A673 (cell line): ENCODE data around the gene EXOSC10. TPM values are rescaled to one million over a fixed set of nuclear protein-coding genes. Genes with fewer than 3 reads are reported as not detected.
"Not testable (repeated sequence)": the region's sequence is repeated elsewhere in the genome, so short reads cannot be mapped to it uniquely, and the experiment has no call there.

Source experiments
- BruUV-seq: library from RNA; stranded (reverse); fragments of 400-500 nt; replicated peaks from 2 replicates; lab custom pipeline; 2021; lab: Mats Ljungman, UMichigan
- CTCF ChIA-PET: fragments of 300-600 bp; sonication (Branson Sonifier 250); formaldehyde crosslinking; loops from one replicate; lab custom pipeline; 2022; ENCODE audit warnings: antibody characterized with exemption; lab: Charles Lee
- POLR2A ChIA-PET: fragments of 300-600 bp; sonication (Branson Sonifier 250); formaldehyde crosslinking; loops from one replicate; lab custom pipeline; 2022; ENCODE audit warnings: antibody characterized with exemption; ENCODE audit not compliant: low non-redundant PET; lab: Charles Lee
- DNase-seq: peaks from one replicate; pipeline ENCODE4 v3.0.0-alpha.2; 2015; ENCODE audit warnings: low spot score
- H3K27ac ChIP-seq: fragments of 200-600 bp; sonication (generic); 2 replicates; pipeline ENCODE4 v1.5.1; 2016; ENCODE audit warnings: mixed run types, low read depth, mild to moderate bottlenecking, mixed read lengths, antibody characterized with exemption, low read length; ENCODE audit not compliant: poor library complexity, severe bottlenecking
- H3K27me3 ChIP-seq: fragments of 200-600 bp; sonication (generic); replicated peaks from 2 replicates; pipeline ENCODE4 v1.6.1; 2017; ENCODE audit warnings: mixed run types, low read depth, mild to moderate bottlenecking, mixed read lengths, antibody characterized with exemption, low read length; ENCODE audit not compliant: insufficient read depth, poor library complexity
- H3K36me3 ChIP-seq: fragments of 200-600 bp; sonication (generic); 2 replicates; pipeline ENCODE4 v1.6.1; 2016; ENCODE audit warnings: mixed run types, mild to moderate bottlenecking, mixed read lengths, antibody characterized with exemption, low read length; ENCODE audit not compliant: insufficient read depth, poor library complexity, severe bottlenecking
- H3K4me1 ChIP-seq: fragments of 200-600 bp; sonication (generic); 2 replicates; pipeline ENCODE4 v1.6.1; 2017; ENCODE audit warnings: mixed run types, mild to moderate bottlenecking, mixed read lengths, antibody characterized with exemption, low read length; ENCODE audit not compliant: insufficient read depth, poor library complexity, severe bottlenecking
- H3K4me3 ChIP-seq: fragments of 200-600 bp; sonication (generic); 2 replicates; pipeline ENCODE4 v1.5.1; 2016; ENCODE audit warnings: low read depth, mixed run types, mild to moderate bottlenecking, mixed read lengths, low read length; ENCODE audit not compliant: poor library complexity, severe bottlenecking
- H3K9me3 ChIP-seq: fragments of 200-600 bp; sonication (generic); 2 replicates; pipeline ENCODE4 v1.6.1; 2016; ENCODE audit warnings: mixed run types, low read depth, mild to moderate bottlenecking, mixed read lengths, antibody characterized with exemption, low read length; ENCODE audit not compliant: poor library complexity, severe bottlenecking
- EZH2 ChIP-seq: fragments of 200-600 bp; sonication (generic); IDR thresholded peaks from 2 replicates; pipeline ENCODE4 v1.6.1; 2017; ENCODE audit warnings: borderline replicate concordance, low read depth, mild to moderate bottlenecking, mixed read lengths, antibody characterized with exemption, low read length; ENCODE audit not compliant: poor library complexity, severe bottlenecking
- intact Hi-C: fragments of 100-400 bp; cut with micrococcal nuclease; formaldehyde crosslinking; loops from one replicate; pipeline ENCODE4 v1.10.0; 2022; ENCODE audit not compliant: unreplicated experiment
- total RNA-seq: library from RNA; stranded (reverse); gene quantifications from 2 replicates; pipeline ENCODE4 v1.2.3, GENCODE V29; 2021
- TF ChIP-seq, protein P1 (sequence below): fragments of 300-800, 200-600 bp; sonication (generic); conservative IDR thresholded peaks from 2 replicates; pipeline ENCODE4 v1.5.1; 2017; ENCODE audit warnings: low read depth, mild to moderate bottlenecking, antibody characterized with exemption, low read length, moderate library complexity, mixed read lengths

EXOSC10 gene
- total RNA-seq, 1 experiment from 2014 or later, result 119 TPM

DNA sequence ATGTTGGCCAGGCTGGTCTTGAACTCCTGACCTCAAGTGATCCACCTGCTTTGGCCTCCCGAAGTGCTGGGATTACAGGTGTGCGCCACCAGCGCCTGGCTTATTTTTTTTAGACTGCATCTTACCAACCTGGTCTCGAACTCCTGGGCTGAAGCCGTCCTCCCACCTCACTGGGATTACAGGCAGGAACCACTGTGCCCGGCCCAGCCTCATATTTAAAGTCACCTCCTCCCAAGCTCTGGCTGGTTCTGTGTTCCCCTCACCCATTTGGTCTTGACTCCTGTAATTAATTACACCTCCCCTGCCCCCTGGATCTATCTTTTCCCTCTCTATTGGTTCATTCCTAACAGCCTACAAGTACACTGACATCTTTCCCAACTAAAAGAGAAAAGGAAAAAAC lies 1.7 kb upstream of the EXOSC10 start:
- Histone ChIP-seq H3K4me3 (no peak overlapping the region), H3K9me3 (no peaks in the 10 kb centered on the region), H3K36me3 (peaks cover 11% of the 10 kb centered on the region), H3K27me3 (no peaks in the 10 kb centered on the region), H3K27ac (no peak overlapping the region), H3K4me1 (peaks cover 11% of the 10 kb centered on the region)
- ChIA-PET CTCF (interaction anchor here (0.6 kb wide), 2 partner anchors 73 to 77 kb away, joined by 3 read pairs; no protein-coding TSS in a partner anchor), POLR2A (no interaction called here)
- intact Hi-C loops, result no loop called here
- TSS peak; percentile 20 for BruUV-seq
- DNase-seq, result no peak
- TF ChIP-seq, protein P1, sequence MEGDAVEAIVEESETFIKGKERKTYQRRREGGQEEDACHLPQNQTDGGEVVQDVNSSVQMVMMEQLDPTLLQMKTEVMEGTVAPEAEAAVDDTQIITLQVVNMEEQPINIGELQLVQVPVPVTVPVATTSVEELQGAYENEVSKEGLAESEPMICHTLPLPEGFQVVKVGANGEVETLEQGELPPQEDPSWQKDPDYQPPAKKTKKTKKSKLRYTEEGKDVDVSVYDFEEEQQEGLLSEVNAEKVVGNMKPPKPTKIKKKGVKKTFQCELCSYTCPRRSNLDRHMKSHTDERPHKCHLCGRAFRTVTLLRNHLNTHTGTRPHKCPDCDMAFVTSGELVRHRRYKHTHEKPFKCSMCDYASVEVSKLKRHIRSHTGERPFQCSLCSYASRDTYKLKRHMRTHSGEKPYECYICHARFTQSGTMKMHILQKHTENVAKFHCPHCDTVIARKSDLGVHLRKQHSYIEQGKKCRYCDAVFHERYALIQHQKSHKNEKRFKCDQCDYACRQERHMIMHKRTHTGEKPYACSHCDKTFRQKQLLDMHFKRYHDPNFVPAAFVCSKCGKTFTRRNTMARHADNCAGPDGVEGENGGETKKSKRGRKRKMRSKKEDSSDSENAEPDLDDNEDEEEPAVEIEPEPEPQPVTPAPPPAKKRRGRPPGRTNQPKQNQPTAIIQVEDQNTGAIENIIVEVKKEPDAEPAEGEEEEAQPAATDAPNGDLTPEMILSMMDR, result no peak
- no peak for TF ChIP-seq EZH2

DNA sequence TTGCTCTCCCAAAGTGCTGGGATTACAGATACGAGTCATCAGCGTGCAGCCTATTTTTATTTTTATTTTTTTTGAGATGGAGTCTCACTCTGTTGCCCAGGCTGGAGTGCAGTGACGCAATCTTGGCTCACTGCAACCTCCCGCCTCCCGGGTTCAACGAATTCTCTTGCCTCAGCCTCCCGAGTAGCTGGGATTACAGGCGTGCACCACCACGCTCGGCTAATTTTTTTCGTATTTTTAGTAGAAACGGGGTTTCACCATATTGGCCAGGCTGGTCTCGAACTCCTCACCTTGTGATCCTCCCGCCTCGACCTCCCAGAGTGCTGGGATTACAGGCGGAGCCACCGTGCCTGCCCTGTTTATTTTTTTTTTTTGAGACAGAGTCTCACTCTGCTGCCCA lies 1.1 kb upstream of the EXOSC10 start:
- POLR2A ChIA-PET, BruUV-seq: not testable (repeated sequence)
- CTCF ChIA-PET, result interaction anchor here (0.6 kb wide), 1 partner anchor 77 kb away, joined by 3 read pairs; no protein-coding TSS in a partner anchor

DNA sequence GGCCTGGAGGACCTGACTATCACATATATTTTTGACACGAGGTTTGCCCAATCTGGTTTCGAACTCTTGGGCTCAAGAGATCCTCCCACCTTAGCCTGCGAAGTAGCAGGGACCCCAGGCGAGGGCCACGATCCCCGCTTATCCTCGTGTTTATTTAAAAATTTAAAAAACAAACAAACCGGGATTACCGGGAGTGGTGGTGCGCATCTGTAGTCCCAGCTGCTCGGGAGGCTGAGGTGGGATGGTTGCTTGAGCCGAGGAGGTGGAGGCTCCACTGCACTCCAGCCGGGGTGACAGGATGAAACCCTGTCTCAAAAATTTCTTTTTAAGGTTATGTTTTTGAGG lies 452 bp upstream of the EXOSC10 start:
- H3K4me1 ChIP-seq, result peaks cover 11% of the 10 kb centered on the region
- peak overlapping the region; percentile 90 for H3K4me3 ChIP-seq
- H3K36me3 ChIP-seq, result peaks cover 23% of the 10 kb centered on the region
- H3K27ac ChIP-seq, result peak overlapping the region; percentile 94
- ChIA-PET CTCF (no interaction called here), POLR2A (no interaction called here)
- no peak for DNase-seq
- H3K27me3 ChIP-seq, result no peaks in the 10 kb centered on the region
- BruUV-seq, result TSS peak; percentile 89
- TF ChIP-seq, protein P1, result no peak
- no peak for TF ChIP-seq EZH2
- no peaks in the 10 kb centered on the region for H3K9me3 ChIP-seq
- intact Hi-C loops, result no loop called here

More for the DNA sequence above, 1.1 kb upstream of the EXOSC10 start:
- intact Hi-C loops, H3K27me3 ChIP-seq, DNase-seq, H3K27ac ChIP-seq, H3K4me3 ChIP-seq, H3K9me3 ChIP-seq: not testable (repeated sequence)
- H3K4me1 ChIP-seq, result peaks cover 11% of the 10 kb centered on the region
- peaks cover 16% of the 10 kb centered on the region for H3K36me3 ChIP-seq

DNA sequence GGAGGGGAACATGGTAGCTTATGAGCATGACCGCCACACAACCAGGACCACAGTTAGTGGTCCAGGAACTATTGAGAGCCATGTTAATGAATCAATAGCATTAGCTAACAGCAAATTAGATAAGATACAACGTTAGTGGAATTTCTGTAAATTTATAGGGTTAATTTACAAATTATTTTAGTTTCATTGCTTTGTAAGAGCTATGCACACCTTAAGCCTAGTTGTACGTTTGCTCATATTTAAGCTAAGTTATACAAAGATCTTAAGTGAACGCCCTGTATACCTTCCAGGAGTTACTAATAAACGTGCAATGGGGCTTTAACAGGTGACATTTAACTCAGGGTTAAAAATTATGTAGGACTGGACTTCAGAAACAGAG lies 749 bp downstream of the EXOSC10 start:
- Histone ChIP-seq H3K27me3 (no peaks in the 10 kb centered on the region), H3K36me3 (peaks cover 35% of the 10 kb centered on the region), H3K9me3 (no peaks in the 10 kb centered on the region), H3K4me3 (peak overlapping the region; percentile 90), H3K4me1 (peaks cover 11% of the 10 kb centered on the region), H3K27ac (peak overlapping the region; percentile 94)
- ChIA-PET POLR2A (no interaction called here), CTCF (no interaction called here)
- DNase-seq, result no peak
- BruUV-seq, result TSS peak; percentile 73
- intact Hi-C loops, result no loop called here
- TF ChIP-seq EZH2, result no peak
- TF ChIP-seq, protein P1, result no peak

DNA sequence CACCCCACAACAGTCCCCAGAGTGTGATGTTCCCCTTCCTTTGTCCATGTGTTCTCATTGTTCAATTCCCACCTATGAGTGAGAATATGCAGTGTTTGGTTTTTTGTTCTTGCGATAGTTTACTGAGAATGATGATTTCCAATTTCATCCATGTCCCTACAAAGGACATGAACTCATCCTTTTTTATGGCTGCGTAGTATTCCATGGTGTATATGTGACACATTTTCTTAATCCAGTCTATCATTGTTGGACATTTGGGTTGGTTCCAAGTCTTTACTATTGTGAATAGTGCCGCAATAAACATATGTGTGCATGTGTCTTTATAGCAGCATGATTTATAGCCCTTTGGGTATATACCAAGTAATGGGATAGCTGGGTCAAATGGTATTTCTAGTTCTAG lies 15.9 kb downstream of the EXOSC10 start:
- POLR2A ChIA-PET, H3K9me3 ChIP-seq, H3K27ac ChIP-seq, H3K4me1 ChIP-seq, DNase-seq, H3K4me3 ChIP-seq, H3K27me3 ChIP-seq, BruUV-seq, intact Hi-C loops, CTCF ChIA-PET: not testable (repeated sequence)
- H3K36me3 ChIP-seq, result peaks cover 60% of the 10 kb centered on the region
